Esophagus muscularis mucosa (tissue), 4 donors: ENCODE measurements around the gene DAB1. TPM values are rescaled to one million over a fixed set of nuclear protein-coding genes. Genes with fewer than 3 reads are reported as not detected.

Experiments
- DNase-seq: peaks from one replicate; pipeline ENCODE4 v3.0.0-alpha.2; 2017; ENCODE audit errors: extremely low spot score
- H3K27ac ChIP-seq, 4 donors: fragments of 200-600 bp; sonication (generic); replicated peaks in 1 of 4; 1 replicate in 3 of 4; 2 replicates in 1 of 4; pipeline ENCODE4 v1.5.1; 2016 to 2019; ENCODE audit warnings: mild to moderate bottlenecking in 1 of 4
- H3K27me3 ChIP-seq, 4 donors: fragments of 200-600 bp; sonication (generic); one replicate each; pipeline versions ENCODE4 v1.5.1 to v1.6.0; 2016 to 2019
- H3K36me3 ChIP-seq, 4 donors: fragments of 200-600 bp; sonication (generic); one replicate each; pipeline ENCODE4 v1.5.1; 2016 to 2019
- H3K4me1 ChIP-seq, 4 donors: fragments of 200-600 bp; sonication (generic); one replicate each; pipeline ENCODE4 v1.5.1; 2016 to 2019
- H3K4me3 ChIP-seq, 4 donors: fragments of 200-600 bp; sonication (generic); 1 replicate in 2 of 4; 2 replicates in 2 of 4; pipeline ENCODE4 v1.5.1; 2016 to 2019; ENCODE audit warnings: mild to moderate bottlenecking in 4 of 4, moderate library complexity in 1 of 4
- H3K9me3 ChIP-seq, 4 donors: fragments of 200-600 bp; sonication (generic); 1 replicate in 3 of 4; 2 replicates in 1 of 4; pipeline ENCODE4 v1.5.1; 2016 to 2019
- EP300 ChIP-seq: sonication (generic); formaldehyde crosslinking; IDR thresholded peaks from one replicate; pipeline ENCODE4 v1.6.1; 2017; ENCODE audit warnings: antibody characterized with exemption
- POLR2A ChIP-seq: fragments of 450-650 bp; IDR thresholded peaks from one replicate; pipeline ENCODE4 v1.6.1; 2017; ENCODE audit warnings: antibody characterized with exemption, moderate library complexity, mild to moderate bottlenecking, low read depth
- POLR2AphosphoS5 ChIP-seq, 2 donors: sonication (generic); formaldehyde crosslinking; IDR thresholded peaks; one replicate each; pipeline ENCODE4 v1.6.1; 2017; ENCODE audit warnings: antibody characterized with exemption in 2 of 2
- WGBS: methylation state at CpG from one replicate; pipeline ENCODE4 v1.1.5; 2018; 5-methylcytosine and 5-hydroxymethylcytosine counted together
- intact Hi-C: fragments of 100-400 bp; cut with DNase I; formaldehyde crosslinking; loops from one replicate; pipeline ENCODE4 v1.15.1; 2023
- total RNA-seq, 4 donors: library from RNA; depleted of rRNA; stranded (reverse); fragments of >200 nt; gene quantifications; one replicate each; pipeline versions ENCODE4 v1.1.0 to v1.2.1, GENCODE V29; 2016
- TF ChIP-seq, protein P1 (sequence below), 3 experiments: fragments of 200-600 bp in 2 of 3; fragments of 450-650 bp in 1 of 3; sonication (generic) in 2 of 3; IDR thresholded peaks; one replicate each; pipeline ENCODE4 v1.5.1; 2017 to 2019; ENCODE audit warnings: antibody characterized with exemption in 3 of 3, mild to moderate bottlenecking in 2 of 3, moderate library complexity in 1 of 3

Gene DAB1
- total RNA-seq, 4 donors from 2014 or later = 0.26 to 1.3 (median 0.37) TPM

DNA sequence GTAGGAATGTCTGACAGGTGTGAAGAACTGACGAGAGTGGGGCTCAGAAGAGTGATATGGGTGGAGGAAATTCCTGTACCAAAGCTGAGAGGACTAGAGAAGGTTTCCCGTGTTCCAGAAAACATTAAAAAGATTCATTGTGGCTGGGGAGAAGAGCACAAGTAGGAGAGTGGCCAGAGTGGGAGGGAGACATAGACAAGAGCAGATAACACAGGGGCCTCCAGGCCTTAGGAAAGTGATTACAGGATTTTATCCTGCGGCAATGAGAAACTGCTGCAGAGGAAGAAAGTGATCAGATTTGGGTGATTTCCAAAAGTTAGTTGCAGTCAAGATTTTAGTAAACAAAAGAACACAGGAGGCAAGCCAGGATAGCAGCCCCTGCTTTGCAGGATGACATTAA, 465.9 kb downstream of the DAB1 start:
- whole genome bisulfite sequencing = 66% methylated on average over 3 of the region's 3 CpGs
- Histone ChIP-seq H3K4me1 (no peaks in the 10 kb centered on the region), H3K27ac (no peak overlapping the region), H3K36me3 (no peaks in the 10 kb centered on the region), H3K9me3 (no peaks in the 10 kb centered on the region), H3K4me3 (no peak overlapping the region), H3K27me3 (no peaks in the 10 kb centered on the region)
- intact Hi-C loops = no loop called here
- no peak for DNase-seq
- TF ChIP-seq POLR2AphosphoS5 (IDR thresholded peaks at IDR 0.05) (no peak), POLR2A (no peak), EP300 (no peak)

DNA sequence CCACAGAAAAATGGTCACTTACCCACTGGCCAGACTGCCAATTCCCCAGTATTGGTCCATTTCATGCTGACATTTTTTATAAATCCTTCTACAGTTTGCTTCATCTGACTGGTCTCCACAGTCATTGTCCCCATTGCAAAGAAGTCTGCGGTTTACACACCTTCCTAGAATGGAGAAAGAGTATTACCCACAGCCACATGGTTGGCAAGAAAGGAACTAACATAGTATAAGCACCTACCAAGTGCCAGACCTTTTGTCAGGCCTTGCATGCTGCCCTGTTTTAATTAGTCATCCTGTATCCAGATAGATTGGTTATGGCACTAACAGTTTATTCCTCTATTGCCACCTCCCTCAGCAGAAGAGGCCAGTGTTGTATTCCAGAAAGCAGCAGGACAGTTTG, 469.2 kb downstream of the DAB1 start:
- intact Hi-C loops = no loop called here
- H3K27ac ChIP-seq = no peak overlapping the region
- no peak for TF ChIP-seq POLR2A
- no peak for TF ChIP-seq POLR2AphosphoS5 (IDR thresholded peaks at IDR 0.05)
- TF ChIP-seq EP300 = no peak
- TF ChIP-seq, protein P1, sequence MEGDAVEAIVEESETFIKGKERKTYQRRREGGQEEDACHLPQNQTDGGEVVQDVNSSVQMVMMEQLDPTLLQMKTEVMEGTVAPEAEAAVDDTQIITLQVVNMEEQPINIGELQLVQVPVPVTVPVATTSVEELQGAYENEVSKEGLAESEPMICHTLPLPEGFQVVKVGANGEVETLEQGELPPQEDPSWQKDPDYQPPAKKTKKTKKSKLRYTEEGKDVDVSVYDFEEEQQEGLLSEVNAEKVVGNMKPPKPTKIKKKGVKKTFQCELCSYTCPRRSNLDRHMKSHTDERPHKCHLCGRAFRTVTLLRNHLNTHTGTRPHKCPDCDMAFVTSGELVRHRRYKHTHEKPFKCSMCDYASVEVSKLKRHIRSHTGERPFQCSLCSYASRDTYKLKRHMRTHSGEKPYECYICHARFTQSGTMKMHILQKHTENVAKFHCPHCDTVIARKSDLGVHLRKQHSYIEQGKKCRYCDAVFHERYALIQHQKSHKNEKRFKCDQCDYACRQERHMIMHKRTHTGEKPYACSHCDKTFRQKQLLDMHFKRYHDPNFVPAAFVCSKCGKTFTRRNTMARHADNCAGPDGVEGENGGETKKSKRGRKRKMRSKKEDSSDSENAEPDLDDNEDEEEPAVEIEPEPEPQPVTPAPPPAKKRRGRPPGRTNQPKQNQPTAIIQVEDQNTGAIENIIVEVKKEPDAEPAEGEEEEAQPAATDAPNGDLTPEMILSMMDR (IDR thresholded peaks at IDR 0.05) = no peak
- H3K36me3 ChIP-seq = no peaks in the 10 kb centered on the region
- no peaks in the 10 kb centered on the region for H3K9me3 ChIP-seq
- no peaks in the 10 kb centered on the region for H3K4me1 ChIP-seq
- no peaks in the 10 kb centered on the region for H3K27me3 ChIP-seq
- DNase-seq = no peak
- no peak overlapping the region for H3K4me3 ChIP-seq
- 100% methylated on average over 1 of the region's 1 CpG for WGBS

DNA sequence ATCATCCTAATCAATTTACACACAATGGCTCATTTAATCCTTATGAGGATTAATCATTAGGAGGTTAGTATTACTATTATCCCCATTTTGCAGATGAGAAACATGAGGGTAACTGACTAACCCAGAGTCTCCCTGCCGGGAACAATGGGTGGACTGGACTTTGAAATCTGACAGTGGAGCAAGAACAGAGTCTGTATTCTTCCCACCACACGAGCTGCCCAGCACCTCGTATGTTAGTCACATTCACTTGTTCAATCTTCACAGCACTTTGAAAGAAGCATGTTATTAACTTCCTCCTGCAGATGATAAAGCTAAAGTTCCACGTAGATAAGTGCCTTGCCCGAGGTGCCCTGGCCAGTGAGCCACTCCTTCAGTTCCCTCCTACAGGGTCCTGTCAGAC, 470.5 kb downstream of the DAB1 start:
- Histone ChIP-seq H3K4me1 (no peaks in the 10 kb centered on the region), H3K9me3 (no peaks in the 10 kb centered on the region), H3K4me3 (no peak overlapping the region), H3K27me3 (no peaks in the 10 kb centered on the region), H3K27ac (no peak overlapping the region), H3K36me3 (no peaks in the 10 kb centered on the region)
- WGBS = 66% methylated on average over 5 of the region's 5 CpGs
- TF ChIP-seq, protein P1 (IDR thresholded peaks at IDR 0.05) = no peak
- TF ChIP-seq EP300 = no peak
- no peak for TF ChIP-seq POLR2AphosphoS5 (IDR thresholded peaks at IDR 0.05)
- no peak for TF ChIP-seq POLR2A
- no peak for DNase-seq
- intact Hi-C loops = no loop called here

DNA sequence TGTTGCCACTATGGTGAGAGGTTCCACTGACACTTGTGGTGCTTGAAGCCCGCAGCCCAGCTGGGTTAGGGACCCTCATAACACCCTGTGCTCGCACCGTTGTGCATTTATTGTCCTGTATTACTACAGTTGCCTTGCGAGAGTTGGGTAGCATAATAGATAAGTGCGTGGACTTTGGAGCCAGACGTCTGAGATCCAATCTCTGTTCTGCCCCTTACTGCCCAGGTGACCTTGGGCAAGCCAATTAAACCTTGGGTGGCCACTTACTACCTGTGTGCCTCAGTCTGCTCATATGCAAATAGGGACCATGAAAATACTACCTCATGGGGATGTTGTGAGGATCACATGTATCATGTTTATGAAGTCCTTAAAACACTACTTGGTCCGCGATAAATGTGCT, 471.4 kb downstream of the DAB1 start:
- no peak overlapping the region for H3K27ac ChIP-seq
- H3K4me3 ChIP-seq = no peak overlapping the region
- intact Hi-C loops = no loop called here
- DNase-seq = no peak
- H3K36me3 ChIP-seq = no peaks in the 10 kb centered on the region
- no peak for TF ChIP-seq EP300
- no peak for TF ChIP-seq POLR2AphosphoS5 (IDR thresholded peaks at IDR 0.05)
- no peak for TF ChIP-seq POLR2A
- TF ChIP-seq, protein P1 (IDR thresholded peaks at IDR 0.05) = no peak
- H3K9me3 ChIP-seq = no peaks in the 10 kb centered on the region
- no peaks in the 10 kb centered on the region for H3K4me1 ChIP-seq
- WGBS = 95% methylated on average over 8 of the region's 8 CpGs
- H3K27me3 ChIP-seq = no peaks in the 10 kb centered on the region

DNA sequence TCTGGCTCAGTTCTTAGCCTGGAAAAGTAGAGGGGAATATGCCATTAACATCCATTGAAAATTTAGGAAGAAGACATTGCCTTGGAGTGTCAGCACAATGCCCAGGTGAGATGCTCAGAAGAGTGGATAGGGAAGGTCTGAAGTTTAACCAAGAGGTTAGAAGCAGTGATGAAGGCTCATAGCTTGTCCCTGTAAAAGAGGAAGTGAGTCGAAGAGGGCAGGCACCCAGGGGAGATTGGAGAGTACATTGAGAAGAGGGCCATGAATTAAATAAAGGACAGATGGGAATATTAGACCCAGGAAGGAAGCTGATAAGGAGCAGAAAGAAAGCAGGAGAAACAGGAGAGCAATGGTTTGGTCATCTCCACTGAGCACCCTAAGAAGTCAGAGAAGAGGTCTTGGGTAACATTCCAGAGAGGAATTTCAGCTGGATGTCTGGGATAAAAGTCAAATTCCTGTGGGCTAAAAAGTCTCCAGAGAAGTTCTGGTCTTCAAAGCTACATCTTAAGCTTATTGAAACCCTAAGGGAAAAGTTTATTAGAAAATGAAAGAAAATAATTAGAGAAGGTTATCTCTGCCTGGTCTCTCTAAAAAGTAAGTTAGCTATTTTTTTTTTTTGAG, 475.3 kb downstream of the DAB1 start:
- 63% methylated on average over 1 of the region's 1 CpG for WGBS
- DNase-seq = no peak
- no peaks in the 10 kb centered on the region for H3K27me3 ChIP-seq
- no peaks in the 10 kb centered on the region for H3K36me3 ChIP-seq
- H3K4me3 ChIP-seq = no peak overlapping the region
- H3K4me1 ChIP-seq = no peaks in the 10 kb centered on the region
- intact Hi-C loops = no loop called here
- no peak for TF ChIP-seq POLR2A
- no peak for TF ChIP-seq EP300
- TF ChIP-seq, protein P1 (IDR thresholded peaks at IDR 0.05) = no peak
- no peak for TF ChIP-seq POLR2AphosphoS5 (IDR thresholded peaks at IDR 0.05)
- H3K9me3 ChIP-seq = no peaks in the 10 kb centered on the region
- no peak overlapping the region for H3K27ac ChIP-seq
